HG02884 (cell line): ENCODE data around the gene FRMPD2.
"Not testable (repeated sequence)": the region's sequence is repeated elsewhere in the genome, so short reads cannot be mapped to it uniquely, and the experiment has no call there.

Experiments used
- ATAC-seq: cut with Tn5 transposase; IDR thresholded peaks from one replicate; pipeline ENCODE4 v1.9.1; 2021; ENCODE audit warnings: mild to moderate bottlenecking, moderate library complexity; ENCODE audit not compliant: unreplicated experiment

Gene FRMPD2

GRCh38 chr10:48140949-48141348 lies 133.5 kb downstream of the FRMPD2 start:
- ATAC-seq, result not testable (repeated sequence)

GRCh38 chr10:48139953-48140850 lies 134.3 kb downstream of the FRMPD2 start:
- not testable (repeated sequence) for ATAC-seq

- not testable (repeated sequence) for ATAC-seq
Measured at GRCh38 chr10:48128954-48129353, 145.5 kb downstream of the FRMPD2 start.

DNA sequence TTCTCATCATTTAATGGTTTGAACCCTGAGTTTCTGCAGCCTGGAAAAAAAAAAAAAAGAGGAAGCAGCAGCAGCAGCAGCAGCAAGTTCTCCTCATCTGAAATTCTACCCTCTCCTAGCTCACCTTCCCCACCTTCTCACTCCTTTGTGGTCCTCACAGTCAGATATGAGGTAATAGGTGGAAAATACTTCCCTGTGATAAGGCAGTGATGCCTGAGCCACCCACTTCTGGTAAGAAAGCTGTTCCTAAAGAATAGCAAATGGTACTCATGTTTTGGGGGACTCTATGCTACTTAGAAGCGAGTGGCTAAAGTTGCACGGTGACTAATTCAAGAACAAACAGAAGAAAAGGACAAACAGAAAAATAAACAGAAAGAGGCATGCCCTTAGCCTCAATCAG lies 148.2 kb downstream of the FRMPD2 start:
- not testable (repeated sequence) for ATAC-seq

- ATAC-seq, result not testable (repeated sequence)
Measured at GRCh38 chr10:48125631-48126030, 148.9 kb downstream of the FRMPD2 start.

- not testable (repeated sequence) for ATAC-seq
Measured at GRCh38 chr10:48122618-48123017, 151.9 kb downstream of the FRMPD2 start.

DNA sequence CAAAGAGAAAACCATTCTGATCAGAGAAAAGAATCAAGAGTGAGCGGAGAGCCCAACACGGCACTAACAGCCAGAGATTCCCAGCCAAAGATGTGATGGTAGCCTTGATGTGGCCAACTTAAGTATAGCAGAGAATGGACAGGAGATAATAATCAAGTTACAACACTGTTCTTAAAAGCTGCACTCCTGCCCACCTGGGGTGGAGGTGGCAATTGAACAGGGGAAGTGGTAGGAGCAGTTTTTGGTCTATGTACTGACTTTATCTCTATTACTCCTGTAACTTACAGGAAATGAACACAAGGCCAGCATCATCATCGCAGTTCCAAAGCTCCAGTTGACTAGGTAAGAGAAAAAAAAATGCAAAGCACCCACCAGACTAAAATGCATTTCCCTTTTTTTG lies 164.2 kb downstream of the FRMPD2 start:
- ATAC-seq, result not testable (repeated sequence)
